Limb (tissue), 2 donors: Measurements from ENCODE around the gene ZMIZ1.

ENCODE experiments used
- DNase-seq, 2 donors: peaks; one replicate each; pipeline ENCODE4 v3.0.0-alpha.2; 2016; ENCODE audit errors: extremely low spot score in 2 of 2

Gene ZMIZ1

GRCh38 chr10:79243181-79244067 lies 174.7 kb downstream of the ZMIZ1 start:
- DNase-seq: peak in 1 of 2 donors; percentile 83

- no peak for DNase-seq
Observed at GRCh38 chr10:79244068-79244442, 175.3 kb downstream of the ZMIZ1 start.

GRCh38 chr10:79244841-79245504 lies 176.2 kb downstream of the ZMIZ1 start:
- no peak for DNase-seq

- DNase-seq: no peak
Observed at GRCh38 chr10:79245539-79246208, 176.9 kb downstream of the ZMIZ1 start.

GRCh38 chr10:79246209-79246581 lies 177.4 kb downstream of the ZMIZ1 start:
- DNase-seq: no peak

GRCh38 chr10:79246606-79247275 lies 178.0 kb downstream of the ZMIZ1 start:
- DNase-seq: no peak

- DNase-seq: no peak
Observed at GRCh38 chr10:79247373-79248137, 178.8 kb downstream of the ZMIZ1 start.

- DNase-seq: no peak
Observed at GRCh38 chr10:79248341-79249185, 179.8 kb downstream of the ZMIZ1 start.

GRCh38 chr10:79249186-79250121 lies 180.7 kb downstream of the ZMIZ1 start:
- no peak for DNase-seq

- DNase-seq: no peak
Observed at GRCh38 chr10:79250259-79250658, 181.5 kb downstream of the ZMIZ1 start.

GRCh38 chr10:79252450-79252849 lies 183.7 kb downstream of the ZMIZ1 start:
- DNase-seq: no peak

- no peak for DNase-seq
Observed at GRCh38 chr10:79252971-79253370, 184.2 kb downstream of the ZMIZ1 start.

- DNase-seq: no peak
Observed at GRCh38 chr10:79253704-79254103, 184.9 kb downstream of the ZMIZ1 start.

GRCh38 chr10:79254333-79255006 lies 185.7 kb downstream of the ZMIZ1 start:
- DNase-seq: no peak

GRCh38 chr10:79255007-79255507 lies 186.3 kb downstream of the ZMIZ1 start:
- DNase-seq: no peak

GRCh38 chr10:79256264-79256806 lies 187.6 kb downstream of the ZMIZ1 start:
- no peak for DNase-seq

GRCh38 chr10:79258894-79259293 lies 190.1 kb downstream of the ZMIZ1 start:
- DNase-seq: no peak

- no peak for DNase-seq
Observed at GRCh38 chr10:79259834-79260233, 191.1 kb downstream of the ZMIZ1 start.
